CD14-positive monocyte (primary cell): ENCODE results near the gene C5. TPM values are rescaled to one million over a fixed set of nuclear protein-coding genes. Genes with fewer than 3 reads are reported as not detected.

Experiments used
- DNase-seq, 3 donors: peaks; one replicate each; pipeline ENCODE4 v3.0.0-alpha.2; 2011 to 2022
- H2AFZ ChIP-seq: 2 replicates; pipeline ENCODE4 v1.6.0; 2012; ENCODE audit warnings: mild to moderate bottlenecking, low read depth, low read length, inconsistent platforms; ENCODE audit not compliant: insufficient read depth, poor library complexity, severe bottlenecking
- H3K27ac ChIP-seq, 2 donors: 1 replicate in 1 of 2; 2 replicates in 1 of 2; pipeline ENCODE4 v1.5.1; 2012 to 2013; ENCODE audit warnings: low read length in 2 of 2, control low read depth in 1 of 2, inconsistent platforms in 1 of 2, low read depth in 1 of 2, mild to moderate bottlenecking in 1 of 2
- H3K27me3 ChIP-seq, 2 donors: one replicate each; pipeline versions ENCODE4 v1.6.0 to v1.6.1; 2011 to 2013; ENCODE audit warnings: low read length in 2 of 2; ENCODE audit not compliant: control insufficient read depth in 2 of 2, insufficient read depth in 2 of 2
- H3K36me3 ChIP-seq, 2 donors: replicated peaks in 1 of 2; 1 replicate in 1 of 2; 2 replicates in 1 of 2; pipeline versions ENCODE4 v1.5.1 to v1.6.1; 2012 to 2013; ENCODE audit warnings: low read length in 2 of 2, control low read depth in 1 of 2, inconsistent platforms in 1 of 2, mild to moderate bottlenecking in 1 of 2; ENCODE audit not compliant: insufficient read depth in 2 of 2, control insufficient read depth in 1 of 2
- H3K4me1 ChIP-seq, 2 donors: 1 replicate in 1 of 2; 2 replicates in 1 of 2; pipeline versions ENCODE4 v1.5.1 to v1.6.1; 2012 to 2013; ENCODE audit warnings: low read length in 2 of 2, control low read depth in 1 of 2, inconsistent platforms in 1 of 2, mild to moderate bottlenecking in 1 of 2, moderate library complexity in 1 of 2; ENCODE audit not compliant: insufficient read depth in 2 of 2, control insufficient read depth in 1 of 2
- H3K4me2 ChIP-seq: replicated peaks from 2 replicates; pipeline ENCODE3; 2012; ENCODE audit warnings: low read length, moderate library complexity, mild to moderate bottlenecking; ENCODE audit not compliant: poor library complexity, severe bottlenecking; ENCODE audit errors: extremely low read depth
- H3K4me3 ChIP-seq, 3 experiments: fragments of 200-600 bp in 1 of 3; sonication (generic) in 1 of 3; replicated peaks in 1 of 3; 1 replicate in 2 of 3; 2 replicates in 1 of 3; pipeline ENCODE4 v1.5.1; 2011 to 2013; ENCODE audit warnings: low read length in 3 of 3, mild to moderate bottlenecking in 3 of 3, control low read depth in 2 of 3, low read depth in 2 of 3, inconsistent platforms in 1 of 3, moderate library complexity in 1 of 3
- H3K79me2 ChIP-seq: 2 replicates; pipeline ENCODE4 v1.6.0; 2012; ENCODE audit warnings: mild to moderate bottlenecking, control low read depth, inconsistent platforms, low read length, moderate library complexity; ENCODE audit not compliant: insufficient read depth
- H3K9ac ChIP-seq: 2 replicates; pipeline ENCODE4 v1.6.0; 2017; ENCODE audit warnings: low read length, mild to moderate bottlenecking; ENCODE audit not compliant: insufficient read depth, poor library complexity, severe bottlenecking
- H3K9me3 ChIP-seq, 2 donors: replicated peaks in 1 of 2; 1 replicate in 1 of 2; 2 replicates in 1 of 2; pipeline versions ENCODE4 v1.5.1 to v1.6.1; 2012 to 2013; ENCODE audit warnings: low read length in 2 of 2, control low read depth in 1 of 2; ENCODE audit not compliant: control insufficient read depth in 1 of 2, insufficient read depth in 1 of 2
- H4K20me1 ChIP-seq: 2 replicates; pipeline ENCODE4 v1.6.0; 2012; ENCODE audit warnings: mild to moderate bottlenecking, low read length, control low read depth, moderate library complexity; ENCODE audit not compliant: insufficient read depth
- H3K27ac Mint-ChIP-seq, 7 donors: one replicate each; pipeline ENCODE4 v1.8.0; 2020; ENCODE audit warnings: mild to moderate bottlenecking in 7 of 7, mixed read lengths in 7 of 7, moderate library complexity in 6 of 7, inconsistent platforms in 2 of 7
- H3K27me3 Mint-ChIP-seq, 3 donors: one replicate each; pipeline ENCODE4 v1.8.0; 2021 to 2022; ENCODE audit warnings: low read depth in 3 of 3, mild to moderate bottlenecking in 3 of 3, mixed read lengths in 3 of 3, moderate library complexity in 3 of 3, inconsistent platforms in 1 of 3
- H3K36me3 Mint-ChIP-seq, 2 donors: one replicate each; pipeline ENCODE4 v1.8.0; 2020; ENCODE audit warnings: mixed read lengths in 2 of 2, inconsistent platforms in 1 of 2, mild to moderate bottlenecking in 1 of 2
- H3K4me1 Mint-ChIP-seq: one replicate; pipeline ENCODE4 v1.8.0; 2020; ENCODE audit warnings: mild to moderate bottlenecking, mixed read lengths
- H3K4me3 Mint-ChIP-seq, 2 donors: one replicate each; pipeline ENCODE4 v1.8.0; 2020; ENCODE audit warnings: mild to moderate bottlenecking in 2 of 2, mixed read lengths in 2 of 2, moderate library complexity in 1 of 2
- H3K9me3 Mint-ChIP-seq, 7 donors: one replicate each; pipeline ENCODE4 v1.8.0; 2020 to 2022; ENCODE audit warnings: mixed read lengths in 7 of 7, mild to moderate bottlenecking in 6 of 7, moderate library complexity in 6 of 7, inconsistent platforms in 2 of 7
- WGBS: methylation state at CpG from one replicate; pipeline ENCODE4 v1.1.5; 2013; ENCODE audit warnings: missing lambda C conversion rate; ENCODE audit not compliant: insufficient coverage; 5-methylcytosine and 5-hydroxymethylcytosine counted together
- intact Hi-C, 2 donors: fragments of 100-400 bp; cut with micrococcal nuclease; formaldehyde crosslinking; loops; one replicate each; pipeline versions ENCODE4 v1.15.0 to v1.15.1; 2023
- polyA plus RNA-seq, 3 donors: library from polyadenylated mRNA; depleted of rRNA in 1 of 3; unstranded in 2 of 3; stranded (reverse) in 1 of 3; fragments of 300-500 nt in 2 of 3; fragments of >200 nt in 1 of 3; fragmentation: Illumina TruSeq in 2 of 3; gene quantifications; 1 replicate in 2 of 3; 2 replicates in 1 of 3; pipeline ENCODE4 v1.2.3, GENCODE V29; 2012 to 2021
- TF ChIP-seq, protein P1 (sequence below): fragments of 200-600 bp; IDR thresholded peaks from one replicate; pipeline ENCODE4 v1.8.0; 2022; ENCODE audit warnings: antibody characterized with exemption, mild to moderate bottlenecking

C5 gene
- polyA plus RNA-seq, 3 donors: 0.66 to 3.5 (median 1.2) TPM

DNA sequence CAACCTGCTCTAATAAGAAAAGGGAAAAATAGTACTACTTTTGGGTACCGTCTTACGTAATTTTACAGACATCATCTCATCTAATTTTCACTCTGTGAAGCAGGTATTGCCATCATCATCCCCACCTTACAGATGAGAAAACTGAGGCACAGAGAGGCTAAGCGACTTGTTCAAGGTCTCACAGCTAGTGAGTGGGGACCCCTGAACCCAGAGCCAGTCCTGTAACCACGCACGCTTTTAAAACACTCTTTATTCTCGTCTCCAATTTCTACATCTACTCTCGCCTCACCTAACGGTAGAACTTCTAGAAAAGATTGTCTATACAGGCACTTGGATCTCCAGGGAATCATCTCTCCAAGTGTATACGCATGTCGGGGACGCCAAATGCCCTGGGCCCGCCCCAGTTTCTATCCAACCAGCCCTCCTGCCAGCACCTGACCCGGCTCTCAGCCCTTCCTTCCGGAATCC, 122.0 kb downstream of the C5 start:
- peaks cover 66 to 78% of the 10 kb centered on the region in 2 donors for H3K4me1 ChIP-seq
- Mint-ChIP-seq H3K4me3 (peak overlapping the region; percentile 84 to 95), H3K27ac (peak overlapping the region in 6 of 7 donors; percentile 81 to 92 (median 87)), H3K36me3 (peaks cover 4 to 9% of the 10 kb centered on the region in 2 donors), H3K27me3 (peaks cover 0 to 2% (median 0%) of the 10 kb centered on the region in 3 donors), H3K4me1 (peaks cover 65% of the 10 kb centered on the region), H3K9me3 (no peaks in the 10 kb centered on the region)
- no peak for DNase-seq
- H2AFZ ChIP-seq: peak overlapping the region; percentile 84
- TF ChIP-seq, protein P1, sequence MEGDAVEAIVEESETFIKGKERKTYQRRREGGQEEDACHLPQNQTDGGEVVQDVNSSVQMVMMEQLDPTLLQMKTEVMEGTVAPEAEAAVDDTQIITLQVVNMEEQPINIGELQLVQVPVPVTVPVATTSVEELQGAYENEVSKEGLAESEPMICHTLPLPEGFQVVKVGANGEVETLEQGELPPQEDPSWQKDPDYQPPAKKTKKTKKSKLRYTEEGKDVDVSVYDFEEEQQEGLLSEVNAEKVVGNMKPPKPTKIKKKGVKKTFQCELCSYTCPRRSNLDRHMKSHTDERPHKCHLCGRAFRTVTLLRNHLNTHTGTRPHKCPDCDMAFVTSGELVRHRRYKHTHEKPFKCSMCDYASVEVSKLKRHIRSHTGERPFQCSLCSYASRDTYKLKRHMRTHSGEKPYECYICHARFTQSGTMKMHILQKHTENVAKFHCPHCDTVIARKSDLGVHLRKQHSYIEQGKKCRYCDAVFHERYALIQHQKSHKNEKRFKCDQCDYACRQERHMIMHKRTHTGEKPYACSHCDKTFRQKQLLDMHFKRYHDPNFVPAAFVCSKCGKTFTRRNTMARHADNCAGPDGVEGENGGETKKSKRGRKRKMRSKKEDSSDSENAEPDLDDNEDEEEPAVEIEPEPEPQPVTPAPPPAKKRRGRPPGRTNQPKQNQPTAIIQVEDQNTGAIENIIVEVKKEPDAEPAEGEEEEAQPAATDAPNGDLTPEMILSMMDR: no peak
- H3K79me2 ChIP-seq: peaks cover 5% of the 10 kb centered on the region
- no peaks in the 10 kb centered on the region for H3K27me3 ChIP-seq
- intact Hi-C loops: loop anchor here (5.0 kb wide), 2 partner anchors 51 to 194 kb away; partner anchors contain the start of gene PHF19 (in 1 of the 2)
- peak overlapping the region; percentile 92 for H3K9ac ChIP-seq
- H3K36me3 ChIP-seq: no peaks in the 10 kb centered on the region
- H4K20me1 ChIP-seq: no peaks in the 10 kb centered on the region
- 41% methylated on average over 12 of the region's 14 CpGs for WGBS
- H3K4me3 ChIP-seq: peak overlapping the region; percentile 59 to 85 (median 70)
- peak overlapping the region; percentile 96 for H3K4me2 ChIP-seq
- H3K9me3 ChIP-seq: no peaks in the 10 kb centered on the region
- H3K27ac ChIP-seq: peak overlapping the region; percentile 41 to 97

DNA sequence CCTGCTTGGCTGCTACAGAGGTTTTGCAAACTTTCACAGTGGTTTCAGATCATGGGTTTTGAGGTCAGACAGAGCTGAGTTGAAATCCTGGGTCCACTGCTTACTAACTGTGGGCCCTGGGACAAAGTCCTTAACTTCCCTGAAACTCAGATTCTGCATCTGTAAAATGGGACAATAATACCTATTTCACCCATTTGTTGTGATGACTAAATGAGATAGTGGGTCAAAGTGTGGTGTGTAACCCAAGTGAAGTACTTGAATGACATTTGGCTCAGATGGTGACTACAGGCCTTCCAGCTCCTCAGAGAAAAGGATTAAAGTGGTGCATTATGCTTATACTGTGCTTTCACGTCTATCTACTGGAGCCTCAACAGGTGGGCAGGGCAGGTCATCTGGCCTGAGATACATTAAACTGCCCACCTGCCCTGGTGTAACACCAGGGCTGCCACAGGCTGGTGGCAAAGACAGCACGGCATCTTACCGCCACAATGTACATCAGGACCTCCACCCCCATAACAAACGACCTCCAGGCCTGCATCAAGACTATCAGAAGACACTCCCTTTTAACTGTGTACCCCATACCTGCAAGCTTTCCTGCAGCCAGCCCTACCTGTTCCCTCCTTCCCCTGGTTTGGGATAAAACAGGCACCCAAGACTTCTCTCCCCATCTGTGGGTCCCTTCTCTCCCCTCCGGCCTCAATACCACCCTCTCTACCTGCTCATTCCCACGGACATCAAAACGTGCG, 122.6 kb downstream of the C5 start:
- Histone ChIP-seq H3K9me3 (no peaks in the 10 kb centered on the region), H3K4me3 (peak overlapping the region in 1 of 3 experiments; percentile 85), H3K36me3 (no peaks in the 10 kb centered on the region), H3K27me3 (no peaks in the 10 kb centered on the region), H3K9ac (no peak overlapping the region), H2AFZ (no peak overlapping the region), H3K4me1 (peaks cover 64 to 72% of the 10 kb centered on the region in 2 donors), H3K79me2 (peaks cover 5% of the 10 kb centered on the region), H3K4me2 (peak overlapping the region; percentile 96), H4K20me1 (no peaks in the 10 kb centered on the region), H3K27ac (peak overlapping the region in 1 of 2 donors; percentile 97)
- peaks cover 0 to 2% (median 0%) of the 10 kb centered on the region in 3 donors for H3K27me3 Mint-ChIP-seq
- no peaks in the 10 kb centered on the region for H3K9me3 Mint-ChIP-seq
- H3K4me3 Mint-ChIP-seq: peak overlapping the region; percentile 44 to 95
- peaks cover 63% of the 10 kb centered on the region for H3K4me1 Mint-ChIP-seq
- no peak for DNase-seq
- intact Hi-C loops: loop anchor here (5.0 kb wide), 2 partner anchors 50 to 195 kb away; partner anchors contain the start of gene PHF19 (in 1 of the 2)
- 83% methylated on average over 4 of the region's 8 CpGs for WGBS
- TF ChIP-seq, protein P1: no peak
- H3K36me3 Mint-ChIP-seq: peaks cover 8 to 9% of the 10 kb centered on the region in 2 donors
- peak overlapping the region in 6 of 7 donors; percentile 24 to 96 (median 92) for H3K27ac Mint-ChIP-seq
